Measurements from ENCODE around the gene KCNH2.

The KCNH2 gene

DNA sequence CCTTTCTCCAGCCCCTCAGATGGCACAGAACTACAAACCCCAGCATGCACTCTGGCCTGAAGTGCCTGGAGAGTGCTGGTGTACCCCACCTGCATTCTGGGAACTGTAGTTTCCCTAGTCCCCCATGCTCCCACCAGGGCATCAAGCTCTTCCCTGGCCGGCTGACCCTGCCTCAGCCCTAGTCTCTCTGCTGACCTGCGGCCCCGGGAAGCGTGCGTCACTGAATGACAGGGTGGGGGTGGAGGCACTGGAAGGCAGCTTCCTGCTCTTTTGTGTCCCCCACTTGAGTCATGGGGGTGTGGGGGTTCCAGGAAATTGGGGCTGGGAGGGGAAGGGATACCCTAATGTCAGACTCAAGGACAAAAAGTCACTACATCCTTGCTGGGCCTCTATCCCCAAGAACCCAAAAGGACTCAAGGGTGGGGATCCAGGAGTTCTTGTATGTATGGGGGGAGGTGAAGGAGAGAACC lies 14.7 kb upstream of the KCNH2 start:
- DNase-seq = no peak

DNA sequence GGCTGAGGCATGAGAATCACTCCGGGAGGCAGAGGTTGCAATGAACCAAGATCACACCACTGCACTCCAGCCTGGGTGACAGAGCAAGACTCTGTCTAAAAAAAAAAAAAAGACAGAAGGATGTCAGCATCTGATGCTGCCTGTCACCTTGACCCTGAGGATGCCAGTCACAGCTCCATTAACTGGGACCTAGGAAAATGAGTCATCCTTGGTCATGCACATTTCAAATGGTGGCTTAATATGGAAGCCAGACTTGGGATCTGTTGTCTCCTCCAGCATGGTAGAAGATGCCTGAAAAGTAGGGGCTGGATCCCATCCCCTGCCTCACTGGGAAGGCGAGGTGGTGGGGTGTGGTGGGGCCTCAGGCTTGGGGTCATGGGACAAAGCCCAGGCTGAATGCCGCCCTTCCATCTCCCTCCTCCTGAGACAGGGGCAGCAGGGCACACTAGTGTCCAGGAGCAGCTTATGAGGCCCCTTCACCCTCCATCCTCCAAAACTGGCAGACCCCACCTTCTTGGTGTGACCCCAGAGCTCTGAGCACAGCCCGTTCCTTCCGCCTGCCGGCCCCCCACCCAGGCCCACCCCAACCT lies 14.0 kb upstream of the KCNH2 start:
- no peak for DNase-seq

DNA sequence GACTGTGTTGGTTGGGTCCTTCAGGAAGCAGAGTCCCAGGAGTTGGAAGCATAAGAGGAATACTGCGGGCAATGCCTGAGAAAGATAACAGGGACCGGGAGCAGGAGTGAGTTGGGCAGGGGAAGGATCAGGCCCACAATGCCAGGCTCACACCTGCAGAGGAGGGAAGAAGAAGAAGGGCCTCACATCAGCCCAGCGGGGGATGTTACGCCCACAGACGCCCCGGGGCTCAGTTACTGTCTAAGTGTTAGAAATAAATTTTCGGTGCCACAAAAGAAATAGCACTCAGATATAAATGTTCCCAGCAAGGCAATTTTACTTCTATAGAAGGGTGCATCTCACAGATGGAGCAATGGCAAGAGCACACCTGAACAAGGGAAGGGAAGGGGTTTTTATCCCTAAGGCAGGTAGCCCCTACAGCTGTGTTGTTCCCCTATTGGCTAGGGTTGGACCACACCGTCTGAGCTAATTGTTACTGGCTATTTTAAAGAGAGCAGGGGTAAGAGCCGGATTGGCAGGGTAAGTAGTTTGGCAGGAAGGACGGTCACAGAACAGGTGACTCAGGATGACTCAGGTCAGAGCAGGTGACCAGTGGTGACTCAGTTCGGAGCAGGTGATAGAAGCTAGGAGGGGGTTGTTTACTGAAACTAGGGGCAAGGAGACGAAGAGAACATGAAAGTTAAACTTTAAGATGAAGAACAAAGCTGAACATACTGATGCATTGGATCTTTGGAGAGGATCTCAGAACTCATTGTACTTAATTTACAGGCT lies 12.5 kb upstream of the KCNH2 start, which contains the start of gene NOS3:
Gene NOS3 (plus strand): TSS at position 602 of the 771 bp plus-strand sequence. CDS start 2,787 bp downstream, outside the sequence.
- DNase-seq = no peak

DNA sequence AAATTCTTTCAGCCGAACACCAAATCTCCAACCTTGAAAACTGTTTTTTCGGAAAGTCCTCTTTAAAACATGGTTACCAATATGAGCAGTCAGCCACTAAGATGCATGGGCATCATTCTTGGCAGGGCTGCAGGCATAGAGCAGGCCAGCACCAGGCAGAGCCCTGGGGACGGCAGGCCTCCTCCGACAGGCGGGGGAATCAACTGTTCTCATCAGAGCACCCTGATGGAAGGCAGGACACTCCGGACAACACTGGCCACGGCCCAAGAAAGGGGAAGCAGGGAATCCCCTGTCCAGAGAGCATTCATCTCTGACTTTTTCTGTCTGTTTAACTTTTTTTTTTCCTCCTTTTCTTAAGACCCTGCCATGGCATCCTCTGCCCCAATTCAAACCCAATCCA lies 11.3 kb upstream of the KCNH2 start:
- no peak for DNase-seq

DNA sequence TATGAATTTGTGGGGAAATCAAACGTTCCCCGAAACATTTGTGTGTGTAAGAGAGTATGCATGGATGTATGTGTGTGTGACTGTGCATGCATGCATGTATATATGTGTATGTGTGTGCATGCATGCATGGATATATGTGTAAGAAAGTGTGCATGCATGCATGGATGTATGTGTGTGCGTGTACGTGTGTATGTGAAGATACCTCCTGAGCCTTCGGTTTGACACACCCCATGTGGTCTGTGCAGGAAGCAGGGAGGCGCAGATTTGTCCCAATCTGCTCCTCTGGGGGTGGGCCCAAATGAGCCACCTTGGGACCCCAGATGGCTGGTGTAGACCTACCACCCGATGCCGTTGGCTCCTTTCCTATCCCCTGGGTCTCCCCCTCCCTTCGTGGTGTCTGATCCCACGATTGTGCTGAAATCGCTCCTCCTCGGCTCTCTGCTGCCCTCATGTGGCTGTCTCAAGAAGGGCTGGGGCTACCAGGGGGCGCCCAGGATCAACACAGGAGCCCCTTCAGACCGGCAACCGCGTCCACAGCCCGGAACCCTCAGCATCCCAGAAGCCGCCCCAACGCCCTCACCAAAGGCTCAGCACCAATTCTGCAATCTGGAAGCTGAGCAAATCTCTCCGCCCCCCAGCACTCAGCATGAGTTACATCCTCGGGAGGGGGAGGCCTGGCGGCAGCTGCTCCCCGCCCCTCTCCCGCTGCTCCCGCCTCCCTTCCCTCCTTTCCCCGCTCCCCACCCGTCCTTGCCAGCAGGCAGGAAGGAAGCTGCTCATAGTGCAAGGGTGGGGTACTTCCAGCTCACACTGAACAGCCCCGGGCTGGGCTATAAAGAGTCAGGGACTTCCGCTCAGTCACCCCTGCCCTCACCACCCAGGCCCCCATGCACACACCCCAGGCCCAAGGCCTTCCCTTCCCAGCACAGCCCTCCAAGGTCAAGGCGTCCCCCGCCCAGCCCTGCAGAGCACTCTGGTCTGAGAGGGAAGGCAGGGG lies 10.4 kb upstream of the KCNH2 start:
- DNase-seq = no peak

DNA sequence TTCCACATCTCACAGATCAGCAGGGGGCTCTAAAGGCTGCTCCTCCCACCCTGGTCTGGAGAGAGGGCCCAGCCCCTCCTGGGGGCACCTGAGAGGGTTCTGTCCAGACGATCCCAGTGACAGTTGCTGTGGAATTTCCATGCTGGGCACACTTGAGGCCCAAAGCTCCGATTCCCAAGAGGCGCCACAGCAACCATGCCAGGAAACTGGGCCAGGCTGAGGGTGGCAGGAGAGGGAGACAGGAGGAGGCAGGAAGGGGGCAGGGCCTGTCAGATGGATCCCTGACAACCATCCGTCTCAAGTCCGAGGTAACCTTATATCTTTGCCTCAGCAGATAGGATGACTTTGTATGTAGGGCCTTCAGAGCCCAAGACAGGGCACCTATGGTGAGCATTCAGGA lies 8.4 kb upstream of the KCNH2 start:
- DNase-seq = no peak

DNA sequence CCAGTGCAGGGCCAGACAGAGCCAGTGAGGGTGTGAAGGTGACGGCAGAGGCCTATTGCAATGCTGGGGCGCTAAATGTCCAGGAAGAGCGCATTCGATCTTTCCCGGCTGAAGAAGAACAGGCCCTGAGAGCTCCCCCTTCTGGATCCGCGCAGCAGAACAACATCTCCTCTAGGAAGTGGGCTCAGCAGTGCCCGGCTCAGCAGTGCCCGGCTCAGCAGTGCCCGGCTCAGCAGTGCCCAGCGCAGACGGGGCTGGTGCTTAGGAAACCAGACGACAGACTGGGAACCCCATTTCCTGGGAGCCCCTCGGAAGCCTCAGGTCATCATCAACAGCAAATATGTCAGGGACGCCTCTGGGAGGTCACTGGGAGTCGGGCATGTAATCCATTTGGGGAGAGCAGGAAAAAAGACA lies 8.0 kb upstream of the KCNH2 start:
- DNase-seq = no peak

DNA sequence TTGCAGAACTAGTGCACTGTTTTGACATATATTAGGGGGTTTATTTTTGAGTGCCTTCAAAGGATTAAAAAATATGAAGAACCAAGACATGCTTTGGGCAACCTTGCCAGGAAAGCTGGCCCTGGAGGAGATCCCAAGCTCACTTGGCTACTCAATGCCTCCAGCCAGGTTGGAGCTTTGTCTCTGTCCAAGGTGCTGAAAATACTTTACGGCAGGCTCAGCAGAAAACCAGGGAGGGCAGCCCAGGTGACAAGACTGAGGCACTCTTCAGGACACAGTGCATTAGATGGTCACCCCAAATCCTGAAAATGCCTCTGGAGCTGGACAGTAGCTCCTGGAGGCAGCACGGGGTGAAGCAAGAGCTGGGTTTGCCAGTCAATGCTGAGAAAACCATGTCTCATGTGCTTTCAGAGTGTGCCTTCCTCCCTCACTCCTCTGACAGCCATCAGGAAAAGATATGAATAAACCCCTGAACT lies 5.8 kb upstream of the KCNH2 start:
- no peak for DNase-seq

DNA sequence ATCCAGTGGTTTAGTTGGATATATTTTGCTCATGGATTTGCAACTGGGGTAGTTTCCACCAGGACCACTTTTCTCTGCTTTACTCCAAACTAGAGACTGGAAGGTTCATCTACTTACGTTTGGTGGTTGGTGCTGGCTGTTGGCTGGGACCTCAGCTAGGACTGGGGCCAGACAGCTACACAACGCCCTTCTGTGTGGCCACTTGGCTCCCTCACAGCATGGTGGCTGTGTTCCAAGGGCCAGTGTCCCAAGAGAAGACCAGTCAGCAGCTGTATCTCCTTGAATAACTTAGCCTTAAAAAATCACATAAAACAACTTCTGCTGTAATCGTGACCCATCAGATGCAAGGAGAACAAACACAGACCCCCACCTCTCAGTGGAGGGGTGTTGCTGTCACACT lies 4.2 kb upstream of the KCNH2 start:
- no peak for DNase-seq

DNA sequence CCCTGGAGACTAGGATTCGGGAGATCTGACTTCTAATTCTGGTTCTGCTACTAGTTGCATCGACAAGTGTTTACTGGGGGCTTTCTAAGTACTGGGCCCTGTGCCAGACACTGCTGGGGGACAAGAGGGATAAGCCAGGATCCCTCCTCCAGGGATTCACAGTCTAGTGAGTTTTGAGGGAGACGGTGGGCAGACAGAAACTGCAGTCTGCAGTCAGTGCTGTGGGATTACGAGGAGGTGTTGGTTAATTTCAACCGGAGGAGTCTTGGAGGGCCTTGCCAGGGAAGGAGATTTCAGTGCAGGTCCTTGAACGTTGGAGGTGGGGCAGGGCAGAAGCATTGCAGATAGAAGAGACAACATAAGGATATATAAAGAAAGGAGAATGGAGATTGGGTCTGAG lies 3.5 kb upstream of the KCNH2 start:
- no peak for DNase-seq

DNA sequence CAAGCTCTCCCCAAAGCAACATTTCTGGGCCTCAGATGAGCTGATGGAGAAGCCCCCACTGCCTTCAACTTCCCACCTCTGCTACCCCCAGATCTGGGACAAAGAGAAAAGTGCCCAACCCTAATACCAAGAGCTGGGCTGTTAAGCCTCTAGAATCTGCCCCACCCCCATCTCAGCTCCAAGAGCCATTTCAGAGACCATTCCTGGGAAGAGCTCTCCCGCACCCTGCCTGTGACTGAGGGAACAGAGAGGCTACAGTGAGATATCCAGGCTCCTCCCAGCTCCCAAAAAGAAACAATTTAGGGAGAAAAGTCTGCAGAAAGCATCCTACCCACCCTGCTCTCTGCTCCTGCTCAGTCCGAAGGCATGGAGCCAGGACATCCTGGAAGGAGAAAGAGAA lies 2.5 kb upstream of the KCNH2 start:
- DNase-seq = no peak

DNA sequence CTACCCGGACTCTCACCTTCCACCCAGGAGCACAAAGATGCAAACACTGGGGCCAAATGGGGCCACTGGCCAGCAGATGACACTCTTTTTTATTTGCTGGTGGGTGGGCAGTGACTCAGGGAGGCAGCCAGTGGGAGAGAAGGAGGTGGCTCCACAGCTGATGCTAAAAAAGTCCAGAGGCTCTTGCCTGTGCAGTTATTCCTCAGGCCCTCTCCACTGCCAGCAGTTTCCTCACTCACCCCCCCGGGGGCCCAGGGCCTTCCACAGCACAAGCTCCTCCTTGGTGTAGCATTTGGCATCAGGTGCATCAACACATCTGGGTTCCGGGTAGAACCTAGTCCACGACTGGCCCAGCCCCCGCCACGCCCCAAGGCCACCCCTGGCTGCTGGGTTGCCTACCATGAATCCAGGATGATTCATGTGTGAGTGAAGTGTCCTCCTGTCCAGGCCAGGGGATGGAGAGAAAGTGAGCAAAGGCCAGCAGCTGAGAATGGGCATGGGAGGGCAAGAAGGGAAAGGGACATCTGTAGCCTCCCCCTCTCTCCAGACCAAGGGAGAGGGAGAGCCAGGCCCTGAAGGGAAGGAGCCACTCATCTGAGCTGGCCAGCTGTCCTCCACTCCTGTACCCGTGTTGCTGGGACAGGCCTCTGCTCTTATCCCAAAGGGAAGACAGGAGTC lies 1.7 kb upstream of the KCNH2 start:
- no peak for DNase-seq

DNA sequence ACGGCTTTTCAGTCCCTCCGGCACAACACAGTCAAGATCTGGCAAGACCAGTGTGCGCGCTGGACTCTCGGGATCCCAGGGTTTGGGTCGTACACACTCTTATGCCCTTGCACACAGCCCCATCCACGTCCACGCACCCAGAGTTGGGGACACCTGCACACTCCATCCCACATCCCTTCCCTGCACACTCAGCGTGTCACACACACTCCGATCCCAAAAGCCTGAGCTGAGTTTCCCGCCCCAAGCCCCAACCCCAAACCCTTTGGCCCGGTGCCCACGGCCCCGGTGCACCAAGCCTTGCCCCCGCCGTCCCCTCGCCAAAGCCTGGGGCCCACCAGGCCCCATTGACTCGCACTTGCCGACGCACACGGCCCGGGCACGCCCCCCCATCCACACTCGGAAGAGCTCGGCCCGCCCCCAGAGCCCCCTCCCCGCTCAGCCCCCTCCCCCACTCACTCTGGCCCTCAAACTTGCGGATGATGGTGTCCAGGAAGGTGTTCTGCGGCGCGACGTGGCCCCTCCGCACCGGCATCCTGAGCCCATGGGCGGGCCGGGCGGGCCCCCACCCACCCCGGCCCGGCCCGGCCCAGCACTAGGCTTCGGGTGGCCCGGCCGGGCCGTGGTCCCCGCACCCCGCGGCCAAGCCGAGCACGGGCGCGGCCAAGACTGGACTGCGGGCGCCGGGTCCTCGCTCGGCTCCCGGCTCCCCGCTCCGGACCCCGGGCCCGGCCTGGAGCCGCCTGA lies 567 bp downstream of the KCNH2 start:
- DNase-seq = no peak

DNA sequence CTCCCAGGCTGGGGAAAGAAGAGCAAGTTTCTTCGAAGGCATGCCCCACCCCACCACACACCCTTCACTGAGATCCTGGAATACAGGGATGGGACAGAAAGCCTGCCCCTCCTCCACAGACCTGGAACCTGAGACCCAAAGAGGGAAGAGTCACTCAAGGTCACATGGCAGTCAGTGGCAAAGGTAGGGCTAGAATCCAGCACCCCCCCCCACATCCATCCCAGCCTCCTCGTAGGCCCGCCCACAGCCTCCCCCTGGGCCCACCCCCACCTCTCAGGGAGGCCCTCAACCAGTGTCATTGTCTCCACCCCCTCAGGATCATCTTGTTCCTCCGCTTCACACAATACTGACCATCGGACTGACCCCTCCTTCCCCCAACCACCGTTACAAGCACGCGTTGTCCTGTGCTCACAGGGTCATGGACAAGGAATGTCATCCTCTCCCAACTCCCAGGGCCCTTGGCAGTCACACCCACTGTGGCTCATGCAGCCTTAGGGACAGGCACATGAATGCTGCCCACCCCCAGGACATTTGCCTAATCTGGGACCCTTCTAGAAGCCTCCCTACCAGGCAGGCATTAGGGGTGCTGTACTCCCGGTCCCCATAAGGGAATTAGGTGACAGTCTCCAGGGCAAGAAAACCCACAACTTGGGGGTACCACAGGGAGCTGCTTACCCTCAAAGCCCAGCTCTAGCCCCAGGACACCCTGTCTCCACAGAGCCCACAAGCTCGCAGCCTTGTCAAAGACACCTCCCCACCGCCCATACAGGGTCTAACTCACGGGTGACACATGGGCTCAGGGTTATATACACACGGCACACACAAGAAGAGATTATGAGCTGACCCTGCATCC lies 1.4 kb downstream of the KCNH2 start:
- no peak for DNase-seq

DNA sequence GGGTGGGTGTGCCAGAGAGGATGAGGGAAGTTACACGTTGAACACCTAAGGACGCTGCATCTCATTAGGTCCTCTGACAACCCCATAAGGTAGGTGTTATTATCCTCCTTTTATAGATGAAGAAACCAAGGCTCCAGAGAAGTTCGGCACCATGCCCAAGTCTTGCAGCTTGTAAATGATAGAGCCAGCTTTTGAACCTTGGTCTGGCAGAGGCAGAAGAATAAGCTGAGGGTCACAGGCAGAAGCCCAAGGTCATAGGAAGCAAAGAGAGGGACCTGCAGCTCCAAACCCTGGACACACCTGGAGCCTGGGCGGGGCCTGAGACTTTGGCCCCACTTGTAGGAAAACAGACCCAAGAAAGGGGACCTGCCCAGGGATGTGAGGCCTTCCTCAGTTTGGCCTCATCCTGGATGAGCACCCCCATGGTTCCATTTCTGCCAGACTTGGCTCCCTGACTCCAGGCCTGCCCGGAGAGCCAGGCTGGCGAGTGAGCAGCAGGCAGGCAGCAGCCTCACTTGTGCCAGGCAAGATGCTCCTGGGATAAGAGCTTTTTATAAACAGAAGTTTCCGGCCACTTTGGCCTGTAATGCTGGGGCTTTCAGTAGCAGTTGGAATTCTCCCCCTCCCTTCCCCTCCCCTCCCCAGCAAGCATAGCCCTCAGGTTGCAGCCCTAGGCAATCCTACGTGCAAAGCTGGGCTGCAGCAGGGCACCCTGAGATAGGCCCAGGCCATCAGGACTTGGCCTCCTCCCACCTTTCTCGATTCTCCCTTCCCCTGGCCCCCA lies 2.4 kb downstream of the KCNH2 start:
- no peak for DNase-seq

DNA sequence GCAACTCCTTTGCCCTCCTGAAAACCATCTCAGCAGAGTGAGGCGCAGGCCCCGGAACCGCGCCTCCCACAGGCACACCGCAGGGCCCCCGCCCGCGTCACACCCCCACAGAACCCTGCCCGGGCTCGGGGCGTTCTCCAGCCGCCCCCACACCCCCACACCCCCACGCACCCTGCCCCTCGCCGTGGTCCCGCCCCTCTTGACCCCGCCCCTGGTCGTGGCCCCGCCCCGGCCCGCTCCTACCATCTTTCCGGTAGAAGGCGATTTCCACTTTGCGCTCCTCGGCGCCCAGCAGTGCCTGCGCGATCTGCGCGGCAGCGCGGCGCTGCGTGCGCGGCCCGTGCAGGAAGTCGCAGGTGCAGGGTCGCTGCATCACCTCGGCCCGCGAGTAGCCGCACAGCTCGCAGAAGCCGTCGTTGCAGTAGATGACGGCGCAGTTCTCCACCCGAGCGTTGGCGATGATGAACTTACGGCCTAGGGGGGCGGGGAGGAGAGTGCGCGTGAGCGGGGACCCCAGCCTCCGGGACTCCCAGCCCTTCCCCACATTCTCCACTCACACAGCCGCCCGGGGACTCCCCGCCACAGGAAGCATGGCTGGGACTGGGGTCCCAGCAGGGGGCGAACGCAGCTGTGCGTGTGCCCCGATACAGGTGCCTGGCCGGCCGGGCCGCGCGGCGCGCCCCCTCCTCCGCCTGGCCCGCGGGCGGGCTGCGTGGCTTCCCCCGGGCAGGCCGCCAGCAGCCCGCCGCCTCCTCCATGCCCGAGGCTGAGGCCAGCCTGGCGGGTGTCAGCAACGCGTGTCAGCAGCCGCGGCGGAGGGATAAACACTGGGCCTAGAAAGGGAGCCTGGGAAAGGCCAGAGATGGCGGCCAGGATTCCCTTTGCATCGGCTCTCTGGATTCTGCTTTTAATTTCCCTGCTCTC lies 3.4 kb downstream of the KCNH2 start:
- no peak for DNase-seq

DNA sequence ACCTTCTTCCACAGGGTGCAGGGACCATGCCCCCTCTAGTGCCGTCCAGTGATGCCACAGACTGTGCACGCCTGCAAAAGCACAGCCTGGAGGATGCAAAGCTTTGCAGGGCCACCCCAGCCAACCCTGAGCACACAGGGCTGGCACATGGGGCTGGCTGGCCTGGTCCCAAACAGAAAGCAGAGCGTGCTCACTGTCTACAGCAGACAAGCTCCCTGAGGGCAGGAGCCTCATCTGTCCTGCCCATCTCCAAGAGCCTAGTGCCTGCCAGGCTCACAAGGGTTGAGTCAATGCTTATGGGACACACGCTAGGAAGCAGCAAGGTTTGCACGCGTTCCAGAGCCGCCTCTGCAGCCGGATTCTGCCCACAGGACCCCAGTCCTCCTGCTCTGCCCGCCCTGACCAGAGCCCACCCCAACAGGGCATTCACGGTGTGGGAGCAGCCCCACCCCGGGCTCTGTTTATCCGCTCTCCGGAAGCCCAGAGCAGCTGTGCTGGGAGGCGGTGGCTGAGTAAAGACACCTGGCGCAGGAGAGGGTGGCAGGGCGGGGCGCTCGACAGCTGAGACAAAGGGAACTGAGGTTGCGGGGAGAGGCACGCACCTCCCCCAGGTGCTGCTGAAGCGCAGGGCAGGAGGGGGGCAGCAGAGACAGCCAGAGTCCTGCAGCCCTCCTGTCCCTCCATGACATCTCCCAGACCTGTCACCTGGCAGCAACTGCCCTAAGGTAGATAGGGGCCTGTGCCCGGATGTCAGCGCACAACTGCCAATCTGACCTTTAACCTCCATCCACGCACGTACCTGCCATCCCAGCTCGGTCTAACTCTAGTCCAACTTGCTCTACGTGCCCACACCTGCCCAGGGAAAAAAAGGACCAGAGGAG lies 4.3 kb downstream of the KCNH2 start:
- DNase-seq = no peak

DNA sequence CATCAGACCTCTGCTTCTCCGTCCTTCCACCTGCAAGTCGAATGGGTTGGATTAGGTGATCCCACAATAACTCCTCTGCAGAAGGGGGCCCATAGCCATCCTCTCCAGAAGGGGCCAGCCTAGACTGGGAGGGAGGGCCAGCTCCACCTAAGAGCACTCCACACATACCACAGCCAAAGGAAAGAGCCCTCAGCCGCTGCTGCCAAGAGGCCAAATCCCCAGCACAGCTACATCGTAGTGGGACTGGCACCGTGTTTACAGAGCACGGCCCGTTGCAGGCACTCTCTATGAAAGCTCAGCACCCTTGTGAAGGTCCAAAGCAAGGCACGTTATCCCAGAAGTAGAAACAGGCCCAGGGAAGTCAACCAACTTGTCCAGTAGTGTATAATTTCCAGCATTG lies 5.4 kb downstream of the KCNH2 start:
- DNase-seq = no peak
